Fibroblast of lung (primary cell): ENCODE data around the gene OR52J3. TPM values are rescaled to one million over a fixed set of nuclear protein-coding genes. Genes with fewer than 3 reads are reported as not detected.

Source experiments
- DNase-seq, 2 donors: peaks; one replicate each; pipeline versions ENCODE4 v3.0.0 to v3.0.0-alpha.2; 2010; ENCODE audit warnings: low read depth in 2 of 2
- H2AFZ ChIP-seq: 2 replicates; pipeline ENCODE4 v1.5.1; 2012; ENCODE audit warnings: low read length, control low read depth, inconsistent platforms
- H3K27ac ChIP-seq: 2 replicates; pipeline ENCODE4 v1.5.1; 2011; ENCODE audit warnings: low read length, control low read depth; ENCODE audit not compliant: insufficient read depth
- H3K27me3 ChIP-seq: 2 replicates; pipeline ENCODE4 v1.5.1; 2011; ENCODE audit warnings: mild to moderate bottlenecking, low read length; ENCODE audit not compliant: control insufficient read depth, insufficient read depth
- H3K36me3 ChIP-seq: 2 replicates; pipeline ENCODE4 v1.5.1; 2011; ENCODE audit warnings: low read length; ENCODE audit not compliant: control insufficient read depth, insufficient read depth
- H3K4me1 ChIP-seq: 2 replicates; pipeline ENCODE4 v1.5.1; 2011; ENCODE audit warnings: low read length; ENCODE audit not compliant: control insufficient read depth, insufficient read depth; ENCODE audit errors: extremely low read depth
- H3K4me2 ChIP-seq: 2 replicates; pipeline ENCODE4 v1.5.1; 2011; ENCODE audit warnings: low read length, control low read depth; ENCODE audit not compliant: insufficient read depth; ENCODE audit errors: extremely low read depth
- H3K4me3 ChIP-seq, 4 experiments: fragments of 200-600 bp in 1 of 4; sonication (generic) in 1 of 4; replicated peaks in 1 of 4; 2 replicates each; pipeline ENCODE4 v1.5.1; 2011 to 2016; ENCODE audit warnings: low read length in 4 of 4, low read depth in 3 of 4, mild to moderate bottlenecking in 3 of 4, control low read depth in 2 of 4, inconsistent platforms in 1 of 4, mixed read lengths in 1 of 4; ENCODE audit not compliant: insufficient read depth in 1 of 4; ENCODE audit errors: control extremely low read depth in 1 of 4
- H3K79me2 ChIP-seq: 2 replicates; pipeline ENCODE4 v1.5.1; 2012; ENCODE audit warnings: mild to moderate bottlenecking, low read length, inconsistent platforms; ENCODE audit not compliant: control insufficient read depth, insufficient read depth
- H3K9ac ChIP-seq: 2 replicates; pipeline ENCODE4 v1.5.1; 2011; ENCODE audit warnings: mild to moderate bottlenecking, low read length, control low read depth; ENCODE audit not compliant: insufficient read depth
- H3K9me3 ChIP-seq: 2 replicates; pipeline ENCODE4 v1.5.1; 2012; ENCODE audit warnings: low read depth, low read length; ENCODE audit not compliant: control insufficient read depth, insufficient read depth
- H4K20me1 ChIP-seq: 2 replicates; pipeline ENCODE4 v1.5.1; 2011; ENCODE audit warnings: low read length; ENCODE audit not compliant: control insufficient read depth, insufficient read depth; ENCODE audit errors: extremely low read depth
- CTCF ChIP-seq, 2 donors: IDR thresholded peaks in 1 of 2; conservative IDR thresholded peaks in 1 of 2; 1 replicate in 1 of 2; 2 replicates in 1 of 2; pipeline ENCODE4 v1.5.1; 2011 to 2012; ENCODE audit warnings: low read length in 2 of 2, control low read depth in 1 of 2, inconsistent platforms in 1 of 2, low read depth in 1 of 2, mild to moderate bottlenecking in 1 of 2
- EZH2 ChIP-seq: IDR thresholded peaks from 2 replicates; pipeline ENCODE4 v1.5.1; 2012; ENCODE audit warnings: low read length, control low read depth, mild to moderate bottlenecking; ENCODE audit errors: missing control alignments
- polyA plus RNA-seq, 2 donors: library from polyadenylated mRNA; depleted of rRNA in 1 of 2; stranded (reverse) in 1 of 2; unstranded in 1 of 2; fragments of >200 nt; gene quantifications; 2 replicates each; pipeline ENCODE4 v1.2.1, GENCODE V29; 2011 to 2012; ENCODE audit warnings: missing spikeins in 1 of 2
- total RNA-seq: library from RNA; depleted of rRNA; stranded (reverse); fragments of >200 nt; gene quantifications from 2 replicates; pipeline ENCODE4 v1.2.1, GENCODE V29; 2014

Gene OR52J3
- total and polyA plus RNA-seq, 2 donors (not counting 1 experiment from before 2014, with no cell fraction given) = not detected

GRCh38 chr11:5065027-5065426 lies 18.7 kb downstream of the OR52J3 start:
- Histone ChIP-seq H3K4me2 (no peak overlapping the region), H3K9ac (no peak overlapping the region), H3K27me3 (no peaks in the 10 kb centered on the region), H3K79me2 (no peaks in the 10 kb centered on the region), H3K4me1 (no peaks in the 10 kb centered on the region), H4K20me1 (no peaks in the 10 kb centered on the region), H3K9me3 (no peaks in the 10 kb centered on the region), H3K27ac (no peak overlapping the region), H3K36me3 (no peaks in the 10 kb centered on the region), H2AFZ (no peak overlapping the region), H3K4me3 (no peak overlapping the region)
- TF ChIP-seq EZH2 = no peak
- TF ChIP-seq CTCF (conservative IDR thresholded peaks at IDR 0.05 in 1 of 2, IDR thresholded peaks at IDR 0.05 in 1 of 2; ENCODE audit: low read depth in 1 of 2, low read length in 2 of 2) = no peak
- DNase-seq = no peak

DNA sequence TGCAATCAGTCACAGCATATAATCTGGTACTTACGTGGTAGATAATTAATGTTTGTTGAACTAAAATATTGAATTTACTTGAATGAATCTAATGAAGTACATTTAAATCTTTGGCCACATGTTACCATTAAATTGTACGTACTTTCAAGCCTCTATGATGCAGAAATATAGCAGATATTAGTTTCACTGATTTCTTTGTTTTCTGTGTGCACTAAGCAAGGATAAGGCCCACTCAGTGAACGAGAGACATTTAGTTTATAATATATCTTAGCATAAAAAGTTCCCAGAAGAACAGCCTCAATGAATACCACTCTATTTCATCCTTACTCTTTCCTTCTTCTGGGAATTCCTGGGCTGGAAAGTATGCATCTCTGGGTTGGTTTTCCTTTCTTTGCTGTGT lies 22.9 kb downstream of the OR52J3 start, which contains the start of gene OR52E1:
Gene OR52E1, plus strand, starts transcription at position 301 of the 400 bp plus-strand sequence.
- Histone ChIP-seq H3K27ac (no peak within 1 kb of the TSS), H3K9me3 (no peaks in the 10 kb centered on the region), H3K79me2 (no peaks in the 10 kb centered on the region), H3K4me3 (no peak within 1 kb of the TSS), H3K4me1 (no peaks in the 10 kb centered on the region), H4K20me1 (no peaks in the 10 kb centered on the region), H2AFZ (no peak within 1 kb of the TSS), H3K9ac (no peak within 1 kb of the TSS), H3K36me3 (no peaks in the 10 kb centered on the region), H3K27me3 (no peaks in the 10 kb centered on the region), H3K4me2 (no peak within 1 kb of the TSS)
- no peak for TF ChIP-seq CTCF (conservative IDR thresholded peaks at IDR 0.05 in 1 of 2, IDR thresholded peaks at IDR 0.05 in 1 of 2; ENCODE audit: low read depth in 1 of 2, low read length in 2 of 2)
- TF ChIP-seq EZH2 = no peak
- DNase-seq = no peak

- H3K79me2 ChIP-seq = no peaks in the 10 kb centered on the region
- no peak overlapping the region for H3K27ac ChIP-seq
- no peaks in the 10 kb centered on the region for H3K36me3 ChIP-seq
- H4K20me1 ChIP-seq = no peaks in the 10 kb centered on the region
- TF ChIP-seq CTCF (conservative IDR thresholded peaks at IDR 0.05 in 1 of 2, IDR thresholded peaks at IDR 0.05 in 1 of 2; ENCODE audit: low read depth in 1 of 2, low read length in 2 of 2) (no peak), EZH2 (no peak)
- H3K27me3 ChIP-seq = no peaks in the 10 kb centered on the region
- no peaks in the 10 kb centered on the region for H3K4me1 ChIP-seq
- H3K4me3 ChIP-seq = no peak overlapping the region
- DNase-seq = no peak
- no peak overlapping the region for H3K9ac ChIP-seq
- no peak overlapping the region for H3K4me2 ChIP-seq
- no peak overlapping the region for H2AFZ ChIP-seq
- H3K9me3 ChIP-seq = no peaks in the 10 kb centered on the region
These were observed 25.5 kb downstream of the OR52J3 start for GRCh38 chr11:5071799-5072198.
